HG03103 (cell line): ENCODE measurements around the gene CACNA1C.
A peak's percentile ranks its signal among the peaks of the same experiment; 100 is the strongest.

Experiments used
- ATAC-seq: cut with Tn5 transposase; IDR thresholded peaks from one replicate; pipeline ENCODE4 v1.9.1; 2021; ENCODE audit warnings: low read depth; ENCODE audit not compliant: unreplicated experiment

Gene CACNA1C

DNA sequence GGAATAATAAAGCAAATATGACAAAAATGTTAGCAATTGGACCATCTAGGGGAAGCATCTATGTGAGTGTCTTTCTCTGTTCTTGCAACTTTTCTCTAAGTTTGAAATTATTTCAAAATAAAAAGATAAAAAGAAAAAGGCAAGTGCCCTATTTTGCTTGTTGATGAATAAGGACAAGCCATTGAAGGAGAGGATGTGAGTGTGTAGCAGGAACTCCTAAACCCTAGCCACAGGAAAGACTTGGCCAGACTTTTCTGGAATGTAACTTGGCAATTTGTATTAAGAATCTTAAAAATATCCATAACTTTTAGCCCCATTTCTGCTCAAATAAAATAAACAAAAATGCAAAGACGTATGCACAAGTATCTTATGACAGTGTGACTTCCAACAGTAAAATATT is 279.4 kb downstream of the CACNA1C start:
- ATAC-seq = no peak

DNA sequence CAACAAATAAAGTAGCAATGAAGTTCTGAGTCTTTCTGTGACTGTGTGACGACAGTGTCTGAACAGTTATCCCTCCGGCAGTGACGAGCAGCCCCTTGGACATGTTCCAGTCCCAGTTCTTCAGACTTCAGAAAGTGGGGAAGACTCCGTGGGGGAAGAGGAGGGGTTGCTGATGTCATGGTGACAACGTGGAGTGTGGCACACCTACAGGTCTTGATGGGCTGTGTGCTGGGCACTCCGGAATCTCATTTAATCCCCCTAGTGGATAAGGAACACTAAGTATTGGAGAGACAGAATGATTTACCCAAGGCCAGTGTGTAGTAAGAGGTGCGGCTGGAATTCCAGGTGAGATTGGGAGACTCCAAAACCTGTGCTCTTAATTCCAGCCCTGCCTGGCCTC is 280.2 kb downstream of the CACNA1C start:
- ATAC-seq = no peak

DNA sequence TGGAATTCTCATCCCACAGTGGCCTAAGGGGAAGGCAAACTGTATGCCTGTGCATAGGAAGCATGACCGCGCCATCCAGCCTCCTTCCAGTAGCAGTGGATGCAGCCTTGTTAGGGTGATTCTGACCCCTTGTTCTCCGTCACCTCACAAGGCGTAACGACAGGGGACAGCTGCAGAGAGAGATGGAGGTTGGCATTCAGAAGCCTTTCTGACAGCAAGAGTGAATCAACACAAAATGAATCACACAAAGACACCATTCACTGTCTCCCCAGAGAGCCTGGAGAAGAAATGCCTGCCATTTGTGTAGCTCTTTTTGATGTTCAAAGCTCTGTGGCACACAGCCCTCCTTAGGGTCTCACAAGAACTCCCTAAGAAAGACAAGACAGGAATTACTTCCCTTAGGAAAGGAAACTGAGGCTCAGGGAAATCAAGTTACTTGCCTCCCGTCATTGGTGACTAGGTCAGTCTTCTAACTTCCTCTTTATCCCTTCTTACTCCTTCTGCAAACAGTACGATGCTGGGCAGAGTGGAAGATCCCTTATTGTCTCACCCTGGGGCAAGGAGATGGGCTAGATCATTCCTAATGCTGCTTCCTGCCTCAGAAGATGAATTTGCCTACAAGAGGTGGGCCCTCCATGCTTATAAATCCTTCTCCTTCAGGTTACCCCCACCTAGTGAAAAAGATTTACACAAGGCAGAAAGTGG is 280.9 kb downstream of the CACNA1C start:
- ATAC-seq = no peak

DNA sequence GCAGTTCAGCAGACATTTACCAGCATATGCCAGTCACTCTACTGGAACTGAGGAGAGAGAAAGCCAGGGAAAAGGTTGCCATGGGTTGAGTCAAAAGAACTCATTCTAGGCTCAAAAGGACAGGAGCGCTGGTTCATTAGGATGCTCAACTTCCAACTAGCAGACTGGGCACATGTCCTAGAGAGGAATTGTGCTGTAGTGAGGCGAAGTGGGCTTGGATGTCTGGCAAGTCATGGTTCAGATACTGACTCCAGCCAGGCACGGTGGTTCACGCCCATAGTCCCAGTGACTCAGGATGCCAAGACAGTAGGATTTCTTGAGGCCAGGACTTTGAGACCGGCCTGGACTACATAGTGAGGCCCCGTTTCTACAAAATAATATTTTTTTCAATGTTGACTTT is 281.5 kb downstream of the CACNA1C start:
- no peak for ATAC-seq

DNA sequence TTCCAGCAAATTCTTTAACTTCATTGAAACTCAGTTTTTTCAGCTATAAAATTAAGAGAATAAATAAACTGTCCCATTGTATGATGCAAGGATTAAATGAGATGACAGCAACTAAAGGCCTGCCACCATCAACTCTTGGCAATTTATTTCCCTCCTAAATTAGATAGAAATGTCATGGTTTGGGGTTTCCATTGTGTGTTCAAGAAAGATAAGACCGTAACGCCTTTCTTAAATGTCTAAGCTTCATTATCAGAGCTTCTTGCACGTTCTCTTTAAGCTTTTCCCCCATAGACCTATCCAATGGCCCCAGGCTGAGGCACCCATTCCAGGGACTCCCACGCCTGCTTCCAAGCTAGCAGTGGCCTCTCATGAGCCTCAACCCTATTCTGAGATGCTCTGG is 281.9 kb downstream of the CACNA1C start:
- ATAC-seq = no peak

DNA sequence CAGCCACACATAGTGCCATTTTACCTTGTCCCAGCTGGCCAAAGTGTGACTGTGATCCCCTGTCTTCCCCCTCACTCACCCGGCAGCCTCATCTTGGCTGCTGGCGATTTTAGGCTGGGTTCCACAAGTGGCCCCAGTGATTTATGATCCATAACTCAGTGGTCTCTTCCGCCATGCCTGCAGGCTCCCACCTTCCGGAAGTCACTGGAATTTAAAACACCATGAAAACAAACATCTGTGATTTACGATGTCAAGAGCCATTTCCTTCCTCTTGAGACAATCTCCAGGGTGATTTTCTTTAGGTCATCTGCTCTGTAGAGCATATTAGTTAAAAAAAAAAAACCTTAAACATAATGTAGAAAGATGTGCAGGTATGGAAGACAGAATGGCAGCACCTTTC is 282.3 kb downstream of the CACNA1C start:
- no peak for ATAC-seq

DNA sequence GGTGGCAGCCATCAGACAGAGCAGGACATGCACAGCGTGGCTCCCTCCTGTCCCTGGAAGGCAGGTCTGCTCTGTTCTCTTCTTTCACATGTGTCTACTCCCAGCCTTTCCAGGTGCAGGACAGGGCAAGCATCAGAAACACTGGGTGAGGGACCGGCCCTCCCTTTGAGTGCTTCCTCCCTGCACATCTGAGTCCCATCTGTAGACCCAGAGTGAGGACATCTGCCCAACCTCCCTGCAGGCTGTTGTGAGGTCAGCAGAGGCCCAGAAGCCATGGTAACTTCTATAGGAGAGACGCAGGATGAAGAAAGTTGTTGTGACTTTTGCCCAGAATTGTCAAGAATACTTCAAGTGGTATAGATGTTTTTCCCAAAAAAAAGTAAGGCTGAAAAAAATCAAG is 282.7 kb downstream of the CACNA1C start:
- no peak for ATAC-seq

DNA sequence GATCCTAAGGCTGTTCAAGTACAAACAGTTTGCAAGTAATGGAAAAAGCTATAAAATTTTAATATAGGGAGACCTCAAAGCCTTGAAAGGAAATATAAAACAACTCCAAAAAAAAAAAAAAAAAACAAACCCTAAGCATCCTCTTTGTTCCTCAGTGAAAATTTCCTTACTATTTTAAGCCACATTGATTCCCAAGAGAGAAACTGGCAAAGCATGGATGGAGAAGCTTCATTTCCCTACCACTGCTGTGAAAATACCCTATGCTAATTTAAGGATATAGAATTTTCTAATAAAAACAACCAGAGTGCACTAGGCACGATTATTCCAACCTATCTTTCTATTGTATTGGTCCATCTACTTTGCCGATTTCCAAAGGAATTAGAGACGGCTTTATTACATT is 283.1 kb downstream of the CACNA1C start:
- ATAC-seq = no peak

DNA sequence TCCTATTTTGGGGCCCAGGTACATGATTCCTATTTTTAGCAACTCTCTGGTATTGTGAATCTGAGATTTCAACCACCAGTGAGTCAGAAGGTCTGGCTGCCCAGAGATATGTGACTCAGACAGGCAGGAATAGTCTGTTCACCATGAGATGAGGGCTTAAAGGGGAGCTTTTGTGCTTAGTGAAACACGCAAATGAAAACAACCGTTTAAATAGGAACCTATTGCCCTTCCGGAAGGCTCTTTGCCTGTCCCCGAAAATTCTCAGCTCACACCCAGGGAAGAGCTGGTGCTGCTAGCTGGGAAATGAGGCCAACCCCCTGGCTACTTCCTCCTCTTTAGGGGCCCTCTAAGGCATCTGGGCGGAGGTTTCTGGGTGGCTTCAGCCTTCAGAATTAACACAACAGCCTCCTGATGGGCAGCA is 283.6 kb downstream of the CACNA1C start:
- ATAC-seq = peak; percentile 97

DNA sequence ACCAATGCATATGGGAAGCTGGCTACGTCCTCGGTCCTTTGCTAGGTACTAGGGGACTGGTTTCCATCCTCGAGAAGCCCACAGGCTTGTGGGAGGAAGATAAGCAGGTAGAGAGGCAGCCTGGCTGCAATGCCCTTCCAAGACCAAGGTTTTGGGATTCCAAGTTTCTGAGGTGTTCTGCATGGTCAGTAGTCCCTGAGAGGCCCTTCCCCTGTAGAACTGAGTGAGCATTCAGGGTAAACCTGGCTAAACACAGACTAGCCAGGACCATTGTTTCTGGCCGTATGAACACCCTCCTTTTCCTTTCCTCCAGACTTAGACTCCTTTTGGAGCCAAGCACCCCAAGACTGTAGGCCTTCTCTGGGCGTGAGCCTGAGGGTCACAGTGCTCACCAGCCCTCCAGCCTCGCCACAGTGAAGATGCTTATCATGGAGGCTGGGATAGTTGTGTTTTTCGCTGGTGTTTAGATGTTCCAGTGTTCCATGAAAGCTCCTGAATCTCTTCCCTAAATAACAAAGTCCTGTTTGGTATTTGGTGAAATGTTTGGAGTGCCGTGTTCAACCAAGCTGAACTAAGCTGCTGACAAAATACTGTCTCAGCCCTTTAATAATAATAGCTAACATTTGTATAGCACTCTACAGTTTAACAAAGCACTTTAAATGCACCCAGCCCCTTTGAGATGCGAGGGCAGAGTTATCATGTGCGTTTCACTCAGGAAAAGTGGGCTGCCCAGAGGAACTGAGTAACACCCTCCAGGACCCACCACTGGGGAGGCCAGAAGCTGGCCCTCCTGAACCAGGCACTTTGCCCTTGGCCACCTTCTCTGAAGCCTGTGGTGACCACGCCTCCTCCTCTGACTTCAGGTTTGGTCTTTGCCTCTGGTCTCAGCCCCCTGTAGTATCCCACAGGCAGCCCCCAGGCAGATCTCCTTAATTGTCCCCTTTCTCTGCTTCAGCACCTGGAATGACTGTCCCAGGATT is 284.5 kb downstream of the CACNA1C start:
- no peak for ATAC-seq

DNA sequence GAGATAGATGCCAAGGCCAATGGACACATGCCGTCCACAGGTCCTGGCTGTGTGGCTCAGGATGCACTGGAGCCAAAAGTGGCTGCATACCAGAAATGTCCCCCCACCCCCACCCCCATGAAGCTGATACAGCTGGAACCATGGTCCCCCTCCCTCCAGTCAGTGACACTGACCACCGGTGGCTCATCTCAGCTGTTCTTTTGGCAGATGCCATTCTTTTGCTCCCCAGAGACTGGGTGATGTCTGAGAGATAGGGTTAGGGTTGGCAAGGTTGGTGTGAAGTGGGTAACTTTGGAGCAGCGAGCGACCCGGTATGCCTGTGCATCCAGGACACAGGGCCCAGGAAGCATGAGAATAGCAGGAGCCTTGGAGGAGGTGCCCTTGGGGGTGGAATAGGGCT is 285.6 kb downstream of the CACNA1C start:
- no peak for ATAC-seq

DNA sequence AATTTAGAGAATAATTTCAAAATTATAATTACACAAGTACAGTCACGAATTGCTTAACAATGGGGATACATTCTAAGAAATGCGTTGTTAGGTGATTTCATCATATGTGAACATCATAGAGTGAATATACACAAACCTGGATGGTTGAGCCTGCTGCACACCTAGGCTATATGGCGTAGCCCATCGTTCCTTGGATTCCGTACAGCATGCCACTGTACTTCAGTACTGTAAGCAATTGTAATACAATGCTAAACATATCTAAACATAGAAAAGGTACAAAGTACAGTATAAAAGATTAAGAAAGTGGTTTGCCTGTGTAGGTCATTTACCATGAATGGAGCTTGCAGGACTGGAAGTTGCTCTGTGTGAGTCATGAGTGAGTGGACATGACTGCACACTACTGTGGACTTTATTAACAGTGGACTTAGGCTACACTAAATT is 286.2 kb downstream of the CACNA1C start:
- no peak for ATAC-seq

DNA sequence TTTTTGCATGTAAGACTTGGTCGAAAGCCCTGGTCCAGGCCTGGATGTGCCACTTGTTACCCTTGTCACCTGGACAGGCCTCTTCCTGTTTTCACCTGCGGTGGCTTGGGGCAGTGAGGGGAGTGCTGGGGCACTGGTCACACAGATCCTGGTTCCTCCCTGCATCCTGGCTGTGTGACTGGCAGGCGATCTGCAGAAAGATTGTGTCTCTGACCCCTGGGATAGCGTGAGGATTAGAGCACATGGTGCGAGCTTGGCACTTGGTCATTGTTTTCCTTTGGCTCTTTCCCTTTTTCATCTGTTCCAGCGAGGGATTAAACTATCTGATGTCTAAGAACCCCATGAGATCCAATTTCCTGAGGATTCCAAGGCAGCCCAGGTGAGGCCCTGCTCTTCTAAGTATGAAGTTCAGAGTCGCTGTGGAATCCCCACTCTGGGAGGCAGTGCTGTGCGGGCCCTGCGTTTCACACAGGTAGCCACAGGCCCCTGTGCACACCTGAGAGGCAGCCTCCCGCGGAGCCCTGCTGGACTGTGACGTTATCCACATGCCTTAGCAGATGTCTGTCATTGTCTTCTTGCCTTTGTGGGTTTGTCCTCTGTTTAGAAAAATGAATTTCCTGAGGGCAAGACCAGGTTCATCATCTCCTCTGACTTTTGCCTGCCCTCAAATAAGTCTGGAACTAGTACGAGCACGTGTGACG is 288.4 kb downstream of the CACNA1C start:
- no peak for ATAC-seq

DNA sequence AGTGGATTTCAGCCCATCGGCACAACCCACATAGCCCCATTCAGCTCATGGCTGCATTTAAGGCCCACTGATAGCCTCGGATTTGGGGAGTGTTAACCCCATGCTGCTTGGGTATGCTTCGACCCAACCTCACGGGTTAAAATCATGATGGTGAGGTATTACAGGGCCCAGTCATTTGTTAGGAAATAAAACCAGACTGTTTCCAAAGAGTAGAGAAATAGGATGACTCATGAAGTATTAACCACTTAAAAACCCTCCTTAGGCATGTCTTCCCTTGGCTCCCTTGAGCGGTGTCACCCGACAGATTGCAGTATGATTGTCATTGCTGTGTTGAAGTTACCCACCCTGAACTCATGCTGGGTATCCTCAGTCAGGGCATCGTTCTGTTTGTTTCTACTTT is 289.1 kb downstream of the CACNA1C start:
- no peak for ATAC-seq

DNA sequence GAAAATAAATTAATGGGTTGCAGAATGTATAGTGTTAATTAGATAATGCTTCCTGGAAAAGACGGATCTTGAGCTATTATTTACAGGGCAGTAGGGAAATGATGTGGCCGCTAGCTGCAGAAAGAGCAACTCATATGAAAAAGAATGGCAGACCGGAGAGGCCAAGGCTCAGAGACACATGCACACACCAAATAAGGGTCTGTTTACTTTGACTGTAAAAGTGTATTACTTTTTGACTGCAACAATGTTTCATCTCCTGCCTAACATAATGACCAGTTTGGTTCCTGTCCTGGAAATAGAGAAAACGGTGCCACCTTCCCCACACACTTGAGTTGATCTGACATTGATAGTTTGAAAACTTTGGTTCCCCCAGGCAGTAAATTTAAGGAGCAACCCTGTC is 290.9 kb downstream of the CACNA1C start:
- no peak for ATAC-seq

DNA sequence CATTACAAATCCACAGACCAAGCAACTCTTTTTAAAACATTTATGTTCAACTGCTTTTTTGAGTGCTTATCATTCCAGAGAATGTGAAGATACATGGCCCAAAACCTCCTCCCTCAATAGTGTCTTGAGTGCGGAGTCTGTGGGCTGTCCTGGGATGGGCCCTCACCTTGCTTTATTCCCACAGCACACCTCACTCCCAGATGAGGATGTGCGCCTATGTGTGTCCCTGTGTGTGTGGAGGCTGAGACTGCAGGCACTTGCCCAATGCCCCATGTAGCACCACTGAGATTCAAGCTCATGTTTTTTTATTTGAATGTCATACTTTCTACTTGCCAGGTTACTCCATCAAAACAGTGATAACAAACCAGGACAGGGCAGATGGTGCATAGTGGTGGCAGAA is 291.7 kb downstream of the CACNA1C start:
- ATAC-seq = no peak

DNA sequence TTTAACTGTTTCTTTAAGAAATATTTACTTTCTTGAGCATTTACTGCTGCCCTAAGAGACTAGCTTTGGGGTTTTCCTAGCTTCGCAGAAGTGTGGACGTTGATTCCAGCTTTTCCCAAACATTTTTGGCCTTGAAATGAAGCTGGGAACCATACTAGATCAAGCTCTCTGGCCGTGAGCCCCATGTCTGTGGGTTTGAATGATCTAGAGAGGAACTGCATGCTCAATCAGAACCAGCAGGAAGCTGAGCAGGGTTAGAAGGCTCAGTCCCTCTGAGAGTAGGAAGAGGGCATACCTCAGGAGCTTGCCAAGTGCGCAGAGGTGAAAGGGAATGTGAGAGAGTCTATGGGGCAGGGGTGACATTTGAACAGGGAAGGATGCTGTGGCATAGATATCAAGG is 292.1 kb downstream of the CACNA1C start:
- ATAC-seq = no peak

DNA sequence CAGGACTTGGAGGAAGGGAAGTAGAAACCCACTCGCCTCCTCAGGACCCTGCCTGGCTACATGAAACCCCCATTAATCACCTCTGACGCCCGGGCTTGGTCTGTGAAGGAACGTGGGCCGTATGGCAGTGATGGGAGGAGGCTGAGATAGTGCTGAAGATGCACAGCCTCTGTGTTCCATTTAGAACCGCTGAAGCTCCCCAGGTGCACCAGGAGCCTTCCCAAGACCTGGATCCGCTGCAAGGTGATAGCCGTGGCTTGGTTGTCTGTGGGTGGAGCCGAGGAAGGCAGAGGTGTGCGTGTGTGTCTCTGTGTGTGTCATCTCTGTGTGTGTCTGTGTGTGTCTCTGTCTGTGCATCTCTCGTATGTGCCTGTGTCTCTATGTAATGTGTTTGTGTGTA is 293.1 kb downstream of the CACNA1C start:
- ATAC-seq = no peak

DNA sequence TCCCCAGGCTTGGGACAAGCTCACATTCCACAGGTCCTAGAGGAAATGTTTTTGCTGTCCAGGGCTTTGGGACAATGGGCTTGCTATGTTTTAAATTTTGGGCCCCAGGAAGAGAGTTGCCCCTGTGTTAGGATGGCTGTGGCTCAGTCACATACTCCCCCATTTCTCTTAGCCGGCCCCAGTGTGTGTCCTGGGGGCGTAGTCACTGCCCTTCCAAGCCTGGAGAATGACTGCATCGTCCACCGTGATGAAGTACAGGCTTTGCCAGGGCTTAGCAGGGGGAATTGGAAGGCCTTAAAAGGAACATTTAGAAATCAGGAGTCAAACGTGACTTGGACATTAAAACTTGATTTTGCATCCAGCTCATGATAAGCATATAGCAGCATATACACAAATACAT is 293.6 kb downstream of the CACNA1C start:
- ATAC-seq = no peak

DNA sequence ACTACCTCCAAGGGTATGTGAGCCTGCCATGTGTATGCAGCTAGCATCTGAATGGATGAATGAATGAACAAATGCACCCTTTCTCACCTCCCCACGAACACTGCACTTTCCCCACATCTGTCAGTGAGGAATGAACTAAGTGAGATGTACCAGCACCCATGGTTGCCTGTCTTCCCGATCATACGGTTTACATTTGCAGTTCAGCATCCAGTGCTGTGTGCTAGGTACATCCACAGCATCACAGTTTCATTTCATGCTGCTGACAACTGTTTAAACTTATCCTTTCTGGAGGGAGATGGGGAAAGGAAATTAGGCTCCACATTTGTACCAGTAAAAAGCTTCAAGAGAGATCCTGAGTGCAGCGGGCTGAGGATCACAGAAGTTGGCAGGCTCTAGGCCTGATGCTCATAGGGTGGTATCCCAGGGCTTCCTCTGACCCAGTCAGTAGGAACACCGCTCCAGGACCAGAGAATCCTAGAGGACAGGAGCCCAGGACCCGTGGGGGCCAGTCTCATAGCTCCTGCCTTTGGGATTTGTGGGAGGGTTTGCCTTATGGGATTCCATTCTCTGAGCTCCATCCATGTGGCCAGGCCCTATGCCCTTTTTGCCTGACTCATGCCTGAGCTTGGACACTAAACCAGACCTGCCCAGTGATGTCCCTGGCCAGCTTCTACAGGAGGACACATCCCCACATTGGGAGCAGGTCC is 294.5 kb downstream of the CACNA1C start:
- ATAC-seq = no peak
